NT2/D1 (cell line): Measurements from ENCODE around the gene PSMB10.

Experiments
- DNase-seq: peaks from one replicate; pipeline ENCODE4 v3.0.0-alpha.2; 2011; ENCODE audit warnings: low read depth, low spot score
- H3K27me3 ChIP-seq: 2 replicates; pipeline ENCODE4 v1.6.0; 2011; ENCODE audit warnings: mild to moderate bottlenecking; ENCODE audit not compliant: insufficient read length, insufficient read depth
- H3K36me3 ChIP-seq: 2 replicates; pipeline ENCODE4 v1.6.1; 2011; ENCODE audit warnings: mild to moderate bottlenecking, low read length, mixed read lengths; ENCODE audit not compliant: insufficient read depth, insufficient read length
- H3K4me1 ChIP-seq: 2 replicates; pipeline ENCODE4 v1.5.1; 2011; ENCODE audit not compliant: insufficient read depth, insufficient read length
- H3K4me3 ChIP-seq: 2 replicates; pipeline ENCODE4 v1.5.1; 2011; ENCODE audit warnings: low read depth; ENCODE audit not compliant: insufficient read length
- H3K9ac ChIP-seq: 2 replicates; pipeline ENCODE4 v1.6.0; 2011; ENCODE audit warnings: low read depth; ENCODE audit not compliant: insufficient read length
- H3K9me3 ChIP-seq: 2 replicates; pipeline ENCODE4 v1.5.1; 2011; ENCODE audit warnings: mild to moderate bottlenecking, low read length; ENCODE audit not compliant: insufficient read depth
- SUZ12 ChIP-seq: IDR thresholded peaks from 2 replicates; pipeline ENCODE4 v1.6.1; 2011; ENCODE audit not compliant: insufficient read length, insufficient read depth; ENCODE audit errors: extremely low read depth
- YY1 ChIP-seq: IDR thresholded peaks from 2 replicates; pipeline ENCODE4 v1.6.1; 2011; ENCODE audit not compliant: insufficient read length, insufficient read depth
- ZNF274 ChIP-seq: IDR thresholded peaks from 2 replicates; pipeline ENCODE4 v1.6.1; 2011; ENCODE audit warnings: mild to moderate bottlenecking, low read depth, low read length

PSMB10 gene

DNA sequence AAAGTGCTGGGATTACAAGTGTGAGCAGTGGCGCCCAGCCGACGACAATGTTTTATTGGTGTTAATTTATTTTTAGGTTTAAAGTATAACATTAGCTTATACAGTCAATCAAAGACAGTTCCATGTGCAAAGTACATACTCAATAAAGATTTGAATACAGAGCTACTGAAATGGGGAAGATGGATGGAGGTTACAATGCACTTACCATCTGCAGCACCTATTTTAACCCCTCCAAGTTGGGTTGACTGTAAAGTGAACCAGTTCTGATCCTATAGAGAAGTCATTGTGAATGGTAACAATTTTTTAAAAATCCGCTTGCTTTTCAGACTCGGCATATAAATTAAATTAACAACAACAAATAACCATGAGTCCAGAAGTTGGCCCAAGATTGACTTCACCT lies 44.3 kb downstream of the PSMB10 start:
- Histone ChIP-seq H3K4me3 (peak overlapping the region; percentile 2), H3K36me3 (peaks cover 7% of the 10 kb centered on the region), H3K4me1 (peaks cover 4% of the 10 kb centered on the region), H3K9ac (peak overlapping the region; percentile 46), H3K27me3 (no peaks in the 10 kb centered on the region), H3K9me3 (no peaks in the 10 kb centered on the region)
- TF ChIP-seq ZNF274 (no peak), YY1 (no peak), SUZ12 (no peak)
- no peak for DNase-seq

DNA sequence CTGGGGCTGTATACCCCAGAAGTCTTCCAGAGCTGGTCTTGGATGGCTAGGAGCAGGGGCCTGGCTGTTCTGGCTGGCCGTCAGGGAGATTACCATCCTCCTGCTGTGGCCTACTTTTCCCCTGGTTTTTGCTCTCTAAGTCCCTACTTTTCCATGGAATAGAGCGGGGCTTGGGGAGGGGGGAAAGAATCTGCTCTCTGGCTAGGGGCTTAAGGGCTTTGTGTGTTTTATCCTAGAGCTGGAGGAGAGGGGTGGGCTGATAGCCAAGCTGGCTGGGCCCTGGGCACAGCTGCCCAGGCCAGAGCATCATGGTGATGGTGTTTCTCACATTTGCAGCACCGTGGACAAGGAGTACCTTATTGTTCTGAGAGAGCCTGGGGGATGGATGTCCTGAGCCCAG lies 48.3 kb downstream of the PSMB10 start:
- Histone ChIP-seq H3K4me1 (peaks cover 16% of the 10 kb centered on the region), H3K9ac (no peak overlapping the region), H3K27me3 (no peaks in the 10 kb centered on the region), H3K9me3 (no peaks in the 10 kb centered on the region), H3K4me3 (no peak overlapping the region), H3K36me3 (peaks cover 21% of the 10 kb centered on the region)
- TF ChIP-seq ZNF274: no peak
- no peak for TF ChIP-seq SUZ12
- no peak for TF ChIP-seq YY1
- DNase-seq: no peak

DNA sequence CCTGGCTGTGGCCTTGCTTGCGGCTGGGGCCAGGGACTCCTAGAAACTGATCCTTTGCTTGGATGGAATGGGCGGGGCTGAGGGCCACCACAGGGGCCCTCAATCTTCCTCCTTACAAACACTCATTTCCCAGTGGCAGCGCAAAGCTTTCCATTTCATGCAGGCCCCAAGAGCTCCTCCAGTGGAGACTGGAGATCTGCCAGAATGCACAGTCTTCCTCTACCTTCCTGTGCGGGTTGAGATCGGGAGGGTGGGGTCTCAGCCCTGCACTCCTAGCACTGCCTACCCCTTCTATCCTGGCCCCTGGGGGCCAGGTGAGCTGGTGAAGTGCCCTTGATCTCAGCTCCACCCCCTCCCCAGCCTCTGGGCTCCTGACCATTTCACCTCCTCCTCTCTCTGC lies 50.3 kb downstream of the PSMB10 start:
- DNase-seq: no peak
- peaks cover 20% of the 10 kb centered on the region for H3K4me1 ChIP-seq
- H3K4me3 ChIP-seq: no peak overlapping the region
- H3K36me3 ChIP-seq: peaks cover 40% of the 10 kb centered on the region
- no peaks in the 10 kb centered on the region for H3K9me3 ChIP-seq
- peak overlapping the region; percentile 15 for H3K9ac ChIP-seq
- H3K27me3 ChIP-seq: no peaks in the 10 kb centered on the region
- TF ChIP-seq SUZ12 (no peak), ZNF274 (no peak), YY1 (no peak)

DNA sequence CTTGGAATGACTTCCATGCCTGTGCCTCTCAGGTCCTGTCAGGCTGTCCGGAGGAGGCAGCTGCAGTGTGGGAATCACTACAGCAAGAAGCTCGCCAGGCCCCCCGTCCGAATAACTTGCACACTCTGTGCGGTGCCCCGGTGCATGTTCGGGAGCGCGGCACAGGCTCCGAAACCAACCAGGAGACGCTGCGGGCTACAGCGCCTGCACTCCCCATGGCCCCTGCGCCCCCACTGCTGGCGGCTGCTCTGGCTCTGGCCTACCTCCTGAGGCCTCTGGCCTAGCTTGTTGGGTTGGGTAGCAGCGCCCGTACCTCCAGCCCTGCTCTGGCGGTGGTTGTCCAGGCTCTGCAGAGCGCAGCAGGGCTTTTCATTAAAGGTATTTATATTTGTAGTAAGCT lies 50.7 kb downstream of the PSMB10 start:
- TF ChIP-seq SUZ12 (no peak), ZNF274 (no peak), YY1 (no peak)
- Histone ChIP-seq H3K4me1 (peaks cover 20% of the 10 kb centered on the region), H3K27me3 (no peaks in the 10 kb centered on the region), H3K9me3 (no peaks in the 10 kb centered on the region), H3K4me3 (no peak overlapping the region), H3K36me3 (peaks cover 44% of the 10 kb centered on the region), H3K9ac (peak overlapping the region; percentile 15)
- no peak for DNase-seq

DNA sequence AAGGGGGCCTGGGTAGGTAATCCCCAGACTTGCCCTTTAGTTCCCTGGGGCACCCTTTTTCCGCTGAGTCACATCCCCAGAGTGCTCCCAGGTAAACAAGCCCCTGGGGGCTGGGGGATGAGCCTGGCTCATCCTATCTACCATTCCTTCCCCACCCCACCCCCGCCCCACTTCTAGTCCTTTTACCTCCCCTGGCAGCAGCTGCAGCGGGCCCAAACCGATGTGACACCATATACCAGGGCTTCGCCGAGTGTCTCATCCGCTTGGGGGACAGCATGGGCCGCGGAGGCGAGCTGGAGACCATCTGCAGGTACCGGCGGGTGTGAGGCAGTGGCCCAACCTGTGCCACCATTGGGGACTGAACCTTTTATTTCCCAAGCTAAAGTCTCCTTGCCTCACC lies 51.1 kb downstream of the PSMB10 start:
- no peaks in the 10 kb centered on the region for H3K9me3 ChIP-seq
- no peaks in the 10 kb centered on the region for H3K27me3 ChIP-seq
- no peak overlapping the region for H3K4me3 ChIP-seq
- H3K9ac ChIP-seq: peak overlapping the region; percentile 66
- H3K4me1 ChIP-seq: peaks cover 20% of the 10 kb centered on the region
- H3K36me3 ChIP-seq: peaks cover 49% of the 10 kb centered on the region
- no peak for DNase-seq
- TF ChIP-seq YY1 (no peak), SUZ12 (no peak), ZNF274 (no peak)

DNA sequence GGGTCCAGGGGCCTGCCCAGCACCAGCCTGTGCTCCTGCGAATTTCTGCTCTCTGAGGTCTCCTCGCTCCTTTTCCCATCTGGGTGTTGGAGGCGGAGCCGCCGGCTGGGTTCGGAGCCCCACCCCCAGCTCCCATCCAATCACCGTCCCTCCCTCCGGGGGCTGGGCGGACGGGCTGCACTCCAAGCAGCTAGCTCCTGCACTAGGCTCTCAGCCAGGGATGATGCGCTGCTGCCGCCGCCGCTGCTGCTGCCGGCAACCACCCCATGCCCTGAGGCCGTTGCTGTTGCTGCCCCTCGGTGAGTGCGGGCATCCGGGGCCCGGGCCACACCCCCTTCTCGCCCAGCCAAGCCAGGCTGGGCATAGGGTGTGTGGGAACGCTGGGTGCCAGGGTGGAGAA lies 52.0 kb downstream of the PSMB10 start, which contains the start of gene NRN1L:
Gene NRN1L (plus strand): TSS at position 202 of the 400 bp plus-strand sequence. CDS start 19 bp downstream, at position 221.
- DNase-seq: peak; percentile 86
- TF ChIP-seq YY1 (no peak), SUZ12 (no peak), ZNF274 (no peak)
- peak within 1 kb of the TSS; percentile 66 for H3K9ac ChIP-seq
- no peaks in the 10 kb centered on the region for H3K9me3 ChIP-seq
- peak within 1 kb of the TSS; percentile 24 for H3K4me3 ChIP-seq
- H3K27me3 ChIP-seq: no peaks in the 10 kb centered on the region
- peaks cover 57% of the 10 kb centered on the region for H3K36me3 ChIP-seq
- H3K4me1 ChIP-seq: peaks cover 20% of the 10 kb centered on the region
